DOHH2 (cell line): Measurements from ENCODE around the gene USP48.

Source experiments
- H3F3A ChIP-seq: fragments of 200-600 bp; sonication (generic), shearing (Covaris generic); 2 replicates; pipeline ENCODE4 v1.6.0; 2016; ENCODE audit warnings: antibody characterized with exemption, mild to moderate bottlenecking; ENCODE audit not compliant: control insufficient read depth, insufficient read depth
- H3K27ac ChIP-seq: fragments of 200-600 bp; sonication (generic); 2 replicates; pipeline ENCODE4 v1.5.1; 2014; ENCODE audit warnings: low read depth, mild to moderate bottlenecking, low read length, moderate library complexity
- H3K27me3 ChIP-seq: fragments of 200-600 bp; sonication (generic); 2 replicates; pipeline ENCODE4 v1.6.1; 2014; ENCODE audit warnings: mild to moderate bottlenecking, low read length, mixed read lengths; ENCODE audit not compliant: control insufficient read depth
- H3K36me3 ChIP-seq: fragments of 200-600 bp; sonication (generic); 2 replicates; pipeline ENCODE4 v1.6.1; 2014; ENCODE audit warnings: mild to moderate bottlenecking, low read length, moderate library complexity, mixed read lengths; ENCODE audit not compliant: control insufficient read depth
- H3K4me1 ChIP-seq: fragments of 200-600 bp; sonication (generic); 2 replicates; pipeline ENCODE4 v1.6.1; 2014; ENCODE audit warnings: mild to moderate bottlenecking, low read length, mixed read lengths; ENCODE audit not compliant: control insufficient read depth
- H3K4me2 ChIP-seq: fragments of 200-600 bp; sonication (generic); 2 replicates; pipeline ENCODE4 v1.6.0; 2014; ENCODE audit warnings: mild to moderate bottlenecking, low read length, moderate library complexity
- H3K4me3 ChIP-seq: fragments of 200-600 bp; sonication (generic); 2 replicates; pipeline ENCODE4 v1.5.1; 2014; ENCODE audit warnings: mild to moderate bottlenecking, low read length, mixed read lengths
- H3K79me2 ChIP-seq: fragments of 200-600 bp; sonication (generic); 2 replicates; pipeline ENCODE4 v1.6.1; 2014; ENCODE audit warnings: mild to moderate bottlenecking, low read length, mixed read lengths; ENCODE audit not compliant: control insufficient read depth
- H3K9me2 ChIP-seq: fragments of 200-600 bp; sonication (generic); replicated peaks from 2 replicates; pipeline ENCODE4 v1.6.1; 2014; ENCODE audit warnings: mild to moderate bottlenecking, low read length, mixed read lengths; ENCODE audit not compliant: control insufficient read depth
- H3K9me3 ChIP-seq: fragments of 200-600 bp; sonication (generic); 2 replicates; pipeline ENCODE4 v1.6.1; 2014; ENCODE audit warnings: antibody characterized with exemption, low read length, mixed read lengths; ENCODE audit not compliant: control insufficient read depth, insufficient read depth
- H4K20me1 ChIP-seq: fragments of 200-600 bp; sonication (generic); 2 replicates; pipeline ENCODE4 v1.6.0; 2014; ENCODE audit warnings: low read depth, mild to moderate bottlenecking, antibody characterized with exemption, low read length, moderate library complexity; ENCODE audit not compliant: control insufficient read depth, insufficient read depth
- EZH2phosphoT487 ChIP-seq: fragments of 200-600 bp; sonication (generic); IDR thresholded peaks from 2 replicates; pipeline ENCODE4 v1.6.1; 2017; ENCODE audit warnings: borderline replicate concordance, mild to moderate bottlenecking, antibody characterized with exemption, low read length, moderate library complexity, mixed read lengths
- TF ChIP-seq, protein P1 (sequence below): fragments of 200-600 bp; sonication (generic); IDR thresholded peaks from one replicate; pipeline ENCODE4 v1.5.1; 2014; ENCODE audit warnings: antibody characterized with exemption, mild to moderate bottlenecking, low read depth, low read length; ENCODE audit not compliant: poor library complexity, severe bottlenecking

USP48 gene

GRCh38 chr1:21666576-21667320 lies 116.2 kb downstream of the USP48 start:
- no peak overlapping the region for H3K27ac ChIP-seq
- H3K79me2 ChIP-seq, result no peaks in the 10 kb centered on the region
- no peaks in the 10 kb centered on the region for H3K4me1 ChIP-seq
- no peaks in the 10 kb centered on the region for H4K20me1 ChIP-seq
- H3K9me3 ChIP-seq, result no peaks in the 10 kb centered on the region
- no peak overlapping the region for H3K4me2 ChIP-seq
- H3K27me3 ChIP-seq, result peaks cover 55% of the 10 kb centered on the region
- no peaks in the 10 kb centered on the region for H3K36me3 ChIP-seq
- H3K4me3 ChIP-seq, result no peak overlapping the region
- no peaks in the 10 kb centered on the region for H3F3A ChIP-seq
- TF ChIP-seq, protein P1, sequence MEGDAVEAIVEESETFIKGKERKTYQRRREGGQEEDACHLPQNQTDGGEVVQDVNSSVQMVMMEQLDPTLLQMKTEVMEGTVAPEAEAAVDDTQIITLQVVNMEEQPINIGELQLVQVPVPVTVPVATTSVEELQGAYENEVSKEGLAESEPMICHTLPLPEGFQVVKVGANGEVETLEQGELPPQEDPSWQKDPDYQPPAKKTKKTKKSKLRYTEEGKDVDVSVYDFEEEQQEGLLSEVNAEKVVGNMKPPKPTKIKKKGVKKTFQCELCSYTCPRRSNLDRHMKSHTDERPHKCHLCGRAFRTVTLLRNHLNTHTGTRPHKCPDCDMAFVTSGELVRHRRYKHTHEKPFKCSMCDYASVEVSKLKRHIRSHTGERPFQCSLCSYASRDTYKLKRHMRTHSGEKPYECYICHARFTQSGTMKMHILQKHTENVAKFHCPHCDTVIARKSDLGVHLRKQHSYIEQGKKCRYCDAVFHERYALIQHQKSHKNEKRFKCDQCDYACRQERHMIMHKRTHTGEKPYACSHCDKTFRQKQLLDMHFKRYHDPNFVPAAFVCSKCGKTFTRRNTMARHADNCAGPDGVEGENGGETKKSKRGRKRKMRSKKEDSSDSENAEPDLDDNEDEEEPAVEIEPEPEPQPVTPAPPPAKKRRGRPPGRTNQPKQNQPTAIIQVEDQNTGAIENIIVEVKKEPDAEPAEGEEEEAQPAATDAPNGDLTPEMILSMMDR, result no peak
- H3K9me2 ChIP-seq, result no peaks in the 10 kb centered on the region

DNA sequence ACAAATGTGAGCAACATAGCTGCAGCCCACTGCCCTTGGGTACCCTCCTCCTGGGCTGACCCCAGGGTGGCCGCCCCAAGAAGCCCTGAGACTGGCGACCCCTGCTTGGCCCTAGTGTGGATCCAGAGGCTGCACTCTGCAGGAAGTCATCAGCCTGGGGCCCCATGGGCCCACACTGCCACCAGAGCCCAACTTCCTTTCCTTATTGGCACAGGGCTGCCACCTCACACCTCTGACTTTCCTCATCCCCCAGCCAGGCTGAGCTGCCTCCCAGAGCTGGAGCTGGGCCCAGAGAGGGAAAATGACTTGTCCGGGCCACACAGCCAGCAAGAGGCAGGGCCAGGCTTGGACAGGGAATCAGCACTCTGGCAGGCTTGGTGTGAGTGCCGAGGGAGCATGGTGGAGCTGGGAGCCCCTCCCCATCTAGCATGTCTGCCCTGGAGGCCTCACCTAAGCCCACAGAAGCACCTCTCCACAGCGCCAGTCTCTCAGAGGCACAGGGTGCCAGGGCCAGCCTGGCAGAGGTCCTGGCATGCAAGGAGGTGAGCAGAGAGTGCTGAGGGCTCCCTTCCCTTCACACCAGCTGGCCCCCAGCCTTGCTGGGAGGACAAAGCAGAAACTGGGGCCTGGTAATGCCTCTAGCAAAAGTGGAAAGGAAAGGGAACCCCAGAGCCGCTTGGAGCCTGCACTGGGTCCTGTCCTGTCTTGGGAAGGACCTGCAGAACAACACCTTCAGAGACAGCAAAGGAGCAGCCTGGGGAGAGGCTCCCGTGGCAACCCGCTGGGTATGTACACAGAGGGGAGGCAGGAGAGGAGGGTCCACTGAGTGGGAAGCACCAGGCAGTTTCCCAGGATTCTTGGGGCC lies 117.0 kb downstream of the USP48 start:
- H3K9me3 ChIP-seq, result no peaks in the 10 kb centered on the region
- H3K9me2 ChIP-seq, result no peaks in the 10 kb centered on the region
- H4K20me1 ChIP-seq, result no peaks in the 10 kb centered on the region
- no peaks in the 10 kb centered on the region for H3K79me2 ChIP-seq
- no peak overlapping the region for H3K4me2 ChIP-seq
- H3K27ac ChIP-seq, result no peak overlapping the region
- H3K4me3 ChIP-seq, result no peak overlapping the region
- no peaks in the 10 kb centered on the region for H3K36me3 ChIP-seq
- H3K4me1 ChIP-seq, result no peaks in the 10 kb centered on the region
- H3K27me3 ChIP-seq, result peaks cover 54% of the 10 kb centered on the region
- TF ChIP-seq, protein P1, result no peak
- TF ChIP-seq EZH2phosphoT487, result no peak
- no peaks in the 10 kb centered on the region for H3F3A ChIP-seq

GRCh38 chr1:21664806-21665588 lies 118.0 kb downstream of the USP48 start:
- Histone ChIP-seq H3K4me1 (no peaks in the 10 kb centered on the region), H4K20me1 (no peaks in the 10 kb centered on the region), H3K79me2 (no peaks in the 10 kb centered on the region), H3F3A (no peaks in the 10 kb centered on the region), H3K4me2 (no peak overlapping the region), H3K27ac (no peak overlapping the region), H3K9me2 (no peaks in the 10 kb centered on the region), H3K36me3 (no peaks in the 10 kb centered on the region), H3K9me3 (no peaks in the 10 kb centered on the region), H3K27me3 (peaks cover 44% of the 10 kb centered on the region), H3K4me3 (no peak overlapping the region)
- TF ChIP-seq, protein P1, result no peak
- no peak for TF ChIP-seq EZH2phosphoT487
